Measurements from ENCODE around the gene EGLN2.
A peak's percentile ranks its signal among the peaks of the same experiment; 100 is the strongest.
"Not testable (repeated sequence)": the region's sequence is repeated elsewhere in the genome, so short reads cannot be mapped to it uniquely, and the experiment has no call there.

Gene EGLN2

GRCh38 chr19:40808021-40808325, 9.0 kb downstream of the EGLN2 start:
- ChIA-PET POLR2A (no interaction called here), CTCF (interaction anchor here (0.8 to 5.6 kb wide), 7 partner anchors 12 to 174 kb away, joined by 3 to 58 read pairs (median 6); partner anchors contain the start of gene RAB4B)
- no peak overlapping the region for H3K4me3 ChIP-seq (ENCODE audit: low read depth, low read length)
- DNase-seq (ENCODE audit: low read depth, low spot score), result no peak
- TF ChIP-seq CTCF (IDR thresholded peaks at IDR 0.05; ENCODE audit: insufficient read depth, low read length, missing control alignments), result no peak

GRCh38 chr19:40808497-40808896, 9.5 kb downstream of the EGLN2 start:
- ChIA-PET CTCF (interaction anchor here (0.8 to 5.6 kb wide), 5 partner anchors 11 to 174 kb away, joined by 3 to 58 read pairs (median 3); no protein-coding TSS in a partner anchor), POLR2A (no interaction called here)
- DNase-seq (ENCODE audit: low read depth, low spot score), result no peak
- no peak for TF ChIP-seq CTCF (IDR thresholded peaks at IDR 0.05; ENCODE audit: insufficient read depth, low read length, missing control alignments)
- no peak overlapping the region for H3K4me3 ChIP-seq (ENCODE audit: low read depth, low read length)

- no peak for DNase-seq (ENCODE audit: low read depth, low spot score)
- ChIA-PET POLR2A (interaction anchor here (0.6 kb wide), 1 partner anchor 149 kb away, joined by 4 read pairs; no protein-coding TSS in a partner anchor), CTCF (interaction anchor here (0.9 to 5.6 kb wide), 3 partner anchors 9 to 175 kb away, joined by 3 to 58 read pairs (median 4); no protein-coding TSS in a partner anchor)
- no peak for TF ChIP-seq CTCF (IDR thresholded peaks at IDR 0.05; ENCODE audit: insufficient read depth, low read length, missing control alignments)
- H3K4me3 ChIP-seq (ENCODE audit: low read depth, low read length), result no peak overlapping the region
Observed at GRCh38 chr19:40809358-40810086, 10.5 kb downstream of the EGLN2 start.

- no peak for DNase-seq (ENCODE audit: low read depth, low spot score)
- no peak overlapping the region for H3K4me3 ChIP-seq (ENCODE audit: low read depth, low read length)
- CTCF ChIA-PET, result no interaction called here
- POLR2A ChIA-PET, result no interaction called here
- no peak for TF ChIP-seq CTCF (IDR thresholded peaks at IDR 0.05; ENCODE audit: insufficient read depth, low read length, missing control alignments)
Observed at GRCh38 chr19:40810160-40810559, 11.2 kb downstream of the EGLN2 start.

- peak overlapping the region; percentile 53 for H3K4me3 ChIP-seq (ENCODE audit: low read depth, low read length)
- CTCF ChIA-PET, result interaction anchor here (1.0 to 1.2 kb wide), 2 partner anchors 10 to 149 kb away, joined by 4 to 8 read pairs; no protein-coding TSS in a partner anchor
- POLR2A ChIA-PET; DNase-seq (ENCODE audit: low read depth, low spot score): not testable (repeated sequence)
Observed at GRCh38 chr19:40810649-40811408, 11.8 kb downstream of the EGLN2 start.

GRCh38 chr19:40811478-40812341, 12.7 kb downstream of the EGLN2 start:
- ChIA-PET CTCF (interaction anchor here (1.0 to 1.5 kb wide), 3 partner anchors 9 to 150 kb away, joined by 4 to 8 read pairs (median 4); no protein-coding TSS in a partner anchor), POLR2A (no interaction called here)
- no peak overlapping the region; the same call in 1 of the 2 replicates for H3K4me3 ChIP-seq (ENCODE audit: low read depth, low read length)
- TF ChIP-seq CTCF (IDR thresholded peaks at IDR 0.05; ENCODE audit: insufficient read depth, low read length, missing control alignments), result no peak
- DNase-seq (ENCODE audit: low read depth, low spot score), result no peak

GRCh38 chr19:40812571-40812970, 13.6 kb downstream of the EGLN2 start:
- DNase-seq (ENCODE audit: low read depth, low spot score); POLR2A ChIA-PET: not testable (repeated sequence)
- CTCF ChIA-PET, result interaction anchor here (1.0 to 1.5 kb wide), 2 partner anchors 10 to 150 kb away, joined by 3 to 4 read pairs; no protein-coding TSS in a partner anchor

More at GRCh38 chr19:40812571-40812970, 13.6 kb downstream of the EGLN2 start:
- not testable (repeated sequence) for H3K4me3 ChIP-seq (ENCODE audit: low read depth, low read length)
